ENCODE results near the gene C12orf50. TPM values are rescaled to one million over a fixed set of nuclear protein-coding genes. Genes with fewer than 3 reads are reported as not detected.

C12orf50 gene
- total and polyA plus RNA-seq, 2 of the 13 experiments (the other 11 are each of a cell fraction or from before 2014, with no cell fraction given) = not detected

DNA sequence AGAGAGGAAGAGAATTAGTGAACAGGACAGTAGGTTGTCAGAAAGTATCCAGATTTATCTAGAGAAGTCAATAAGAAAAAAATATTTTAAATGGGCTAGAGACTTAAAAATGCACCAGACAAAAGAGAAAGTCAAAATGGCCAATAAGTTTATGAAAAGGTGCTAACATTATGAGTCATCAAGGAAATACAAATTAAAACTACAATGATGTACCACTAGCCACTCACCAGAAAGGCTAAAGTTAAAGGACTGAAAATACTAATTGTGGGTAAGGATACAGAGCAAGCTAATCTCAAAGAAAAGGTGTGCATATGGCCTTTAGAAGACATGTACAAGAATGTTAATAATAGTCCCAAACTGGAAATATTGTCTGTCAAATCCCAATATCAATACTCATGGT, 37.7 kb downstream of the C12orf50 start:
- Histone ChIP-seq H3K9ac (ENCODE audit: insufficient read depth, low read depth, low read length) (no peak overlapping the region), H3K36me3 (replicated peaks in 1 of 2; ENCODE audit: control insufficient read depth in 1 of 2, insufficient read depth in 2 of 2, low read length in 2 of 2) (no peaks in the 10 kb centered on the region), H3K4me1 (ENCODE audit: insufficient read depth, low read length) (no peaks in the 10 kb centered on the region), H3K4me2 (ENCODE audit: low read depth, low read length) (no peak overlapping the region), H2AFZ (ENCODE audit: low read length) (no peak overlapping the region), H3K9me3 (ENCODE audit: low read length) (no peaks in the 10 kb centered on the region), H3K27me3 (ENCODE audit: control insufficient read depth in 1 of 2, insufficient read depth in 2 of 2, low read length in 2 of 2) (no peaks in the 10 kb centered on the region), H3K79me2 (ENCODE audit: insufficient read depth, low read length) (no peaks in the 10 kb centered on the region), H3K4me3 (replicated peaks in 1 of 3; ENCODE audit: insufficient read depth in 1 of 3, low read depth in 2 of 3, low read length in 3 of 3) (no peak overlapping the region), H4K20me1 (ENCODE audit: insufficient read depth, low read length) (no peaks in the 10 kb centered on the region), H3K27ac (ENCODE audit: extremely low read length, insufficient read depth, low read length) (no peak overlapping the region)
- DNase-seq (ENCODE audit: low spot score) = no peak
- intact Hi-C loops (cut with micrococcal nuclease; ENCODE audit: unreplicated experiment) (no loop called here), in situ Hi-C loops (cut with HindIII; ENCODE audit: extremely low pct_ligation_motif_present, low pct_unique_long_range_greater_than_20kb) (no loop called here)
- FAIRE-seq = no peak
- ChIA-PET POLR2A (no interaction called here), CTCF (ENCODE audit: low intra/inter-chr PET ratio, low total read pairs) (no interaction called here)
- TF ChIP-seq ZNF878 (CRISPR knock-in tag; IDR thresholded peaks at IDR 0.05) = no peak
- TF ChIP-seq, protein P1, sequence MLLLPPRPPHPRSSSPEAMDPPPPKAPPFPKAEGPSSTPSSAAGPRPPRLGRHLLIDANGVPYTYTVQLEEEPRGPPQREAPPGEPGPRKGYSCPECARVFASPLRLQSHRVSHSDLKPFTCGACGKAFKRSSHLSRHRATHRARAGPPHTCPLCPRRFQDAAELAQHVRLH (CRISPR knock-in tag; IDR thresholded peaks at IDR 0.05; ENCODE audit: borderline replicate concordance, low read depth) = no peak
- TF ChIP-seq SAP130 (CRISPR knock-in tag; IDR thresholded peaks at IDR 0.05; ENCODE audit: low read depth) = no peak
- TF ChIP-seq ZNF496 (CRISPR knock-in tag; IDR thresholded peaks at IDR 0.05; ENCODE audit: insufficient replicate concordance) = no peak
- TF ChIP-seq, protein P2, sequence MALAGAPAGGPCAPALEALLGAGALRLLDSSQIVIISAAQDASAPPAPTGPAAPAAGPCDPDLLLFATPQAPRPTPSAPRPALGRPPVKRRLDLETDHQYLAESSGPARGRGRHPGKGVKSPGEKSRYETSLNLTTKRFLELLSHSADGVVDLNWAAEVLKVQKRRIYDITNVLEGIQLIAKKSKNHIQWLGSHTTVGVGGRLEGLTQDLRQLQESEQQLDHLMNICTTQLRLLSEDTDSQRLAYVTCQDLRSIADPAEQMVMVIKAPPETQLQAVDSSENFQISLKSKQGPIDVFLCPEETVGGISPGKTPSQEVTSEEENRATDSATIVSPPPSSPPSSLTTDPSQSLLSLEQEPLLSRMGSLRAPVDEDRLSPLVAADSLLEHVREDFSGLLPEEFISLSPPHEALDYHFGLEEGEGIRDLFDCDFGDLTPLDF (CRISPR knock-in tag; IDR thresholded peaks at IDR 0.05) = no peak
- no peak for TF ChIP-seq MXI1 (IDR thresholded peaks at IDR 0.05; ENCODE audit: borderline replicate concordance, low read depth, low read length)
- no peak for TF ChIP-seq MED13 (CRISPR knock-in tag; IDR thresholded peaks at IDR 0.05)
- no peak for TF ChIP-seq TEAD2 (CRISPR knock-in tag; IDR thresholded peaks at IDR 0.05)
- TF ChIP-seq EED (CRISPR knock-in tag; IDR thresholded peaks at IDR 0.05) = no peak
- TF ChIP-seq HOXA7 (CRISPR knock-in tag; IDR thresholded peaks at IDR 0.05) = no peak
- no peak for TF ChIP-seq STAT5B (CRISPR knock-in tag; IDR thresholded peaks at IDR 0.05)
- TF ChIP-seq, protein P3, sequence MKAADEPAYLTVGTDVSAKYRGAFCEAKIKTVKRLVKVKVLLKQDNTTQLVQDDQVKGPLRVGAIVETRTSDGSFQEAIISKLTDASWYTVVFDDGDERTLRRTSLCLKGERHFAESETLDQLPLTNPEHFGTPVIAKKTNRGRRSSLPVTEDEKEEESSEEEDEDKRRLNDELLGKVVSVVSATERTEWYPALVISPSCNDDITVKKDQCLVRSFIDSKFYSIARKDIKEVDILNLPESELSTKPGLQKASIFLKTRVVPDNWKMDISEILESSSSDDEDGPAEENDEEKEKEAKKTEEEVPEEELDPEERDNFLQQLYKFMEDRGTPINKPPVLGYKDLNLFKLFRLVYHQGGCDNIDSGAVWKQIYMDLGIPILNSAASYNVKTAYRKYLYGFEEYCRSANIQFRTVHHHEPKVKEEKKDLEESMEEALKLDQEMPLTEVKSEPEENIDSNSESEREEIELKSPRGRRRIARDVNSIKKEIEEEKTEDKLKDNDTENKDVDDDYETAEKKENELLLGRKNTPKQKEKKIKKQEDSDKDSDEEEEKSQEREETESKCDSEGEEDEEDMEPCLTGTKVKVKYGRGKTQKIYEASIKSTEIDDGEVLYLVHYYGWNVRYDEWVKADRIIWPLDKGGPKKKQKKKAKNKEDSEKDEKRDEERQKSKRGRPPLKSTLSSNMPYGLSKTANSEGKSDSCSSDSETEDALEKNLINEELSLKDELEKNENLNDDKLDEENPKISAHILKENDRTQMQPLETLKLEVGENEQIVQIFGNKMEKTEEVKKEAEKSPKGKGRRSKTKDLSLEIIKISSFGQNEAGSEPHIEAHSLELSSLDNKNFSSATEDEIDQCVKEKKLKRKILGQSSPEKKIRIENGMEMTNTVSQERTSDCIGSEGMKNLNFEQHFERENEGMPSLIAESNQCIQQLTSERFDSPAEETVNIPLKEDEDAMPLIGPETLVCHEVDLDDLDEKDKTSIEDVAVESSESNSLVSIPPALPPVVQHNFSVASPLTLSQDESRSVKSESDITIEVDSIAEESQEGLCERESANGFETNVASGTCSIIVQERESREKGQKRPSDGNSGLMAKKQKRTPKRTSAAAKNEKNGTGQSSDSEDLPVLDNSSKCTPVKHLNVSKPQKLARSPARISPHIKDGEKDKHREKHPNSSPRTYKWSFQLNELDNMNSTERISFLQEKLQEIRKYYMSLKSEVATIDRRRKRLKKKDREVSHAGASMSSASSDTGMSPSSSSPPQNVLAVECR (CRISPR knock-in tag; IDR thresholded peaks at IDR 0.05; ENCODE audit: borderline replicate concordance) = no peak
- no peak for TF ChIP-seq BRD4 (CRISPR knock-in tag; IDR thresholded peaks at IDR 0.05)
- no peak for TF ChIP-seq ZNF33B (CRISPR knock-in tag; IDR thresholded peaks at IDR 0.05)
- TF ChIP-seq DMAP1 (CRISPR knock-in tag; IDR thresholded peaks at IDR 0.05) = no peak
- no TSS peak for BruUV-seq (replicated peaks)
- ATAC-seq = no peak
